IPS-15b (cell line): ENCODE data around the gene S100A12.

Experiments
- H3K27me3 ChIP-seq: one replicate; pipeline ENCODE4 v1.6.1; 2013; ENCODE audit warnings: low read length; ENCODE audit not compliant: control insufficient read depth, insufficient read depth
- H3K36me3 ChIP-seq: one replicate; pipeline ENCODE4 v1.6.1; 2013; ENCODE audit warnings: low read length; ENCODE audit not compliant: control insufficient read depth, insufficient read depth
- H3K4me1 ChIP-seq: one replicate; pipeline ENCODE4 v1.6.1; 2013; ENCODE audit warnings: mild to moderate bottlenecking, low read length; ENCODE audit not compliant: control insufficient read depth, insufficient read depth
- H3K4me3 ChIP-seq: one replicate; pipeline ENCODE4 v1.5.1; 2013; ENCODE audit warnings: low read depth, low read length
- H3K9ac ChIP-seq: one replicate; pipeline ENCODE4 v1.6.1; 2013; ENCODE audit warnings: low read depth, mild to moderate bottlenecking, low read length
- H3K9me3 ChIP-seq: one replicate; pipeline ENCODE4 v1.6.1; 2013; ENCODE audit warnings: mild to moderate bottlenecking, low read length; ENCODE audit not compliant: control insufficient read depth, insufficient read depth

The S100A12 gene

DNA sequence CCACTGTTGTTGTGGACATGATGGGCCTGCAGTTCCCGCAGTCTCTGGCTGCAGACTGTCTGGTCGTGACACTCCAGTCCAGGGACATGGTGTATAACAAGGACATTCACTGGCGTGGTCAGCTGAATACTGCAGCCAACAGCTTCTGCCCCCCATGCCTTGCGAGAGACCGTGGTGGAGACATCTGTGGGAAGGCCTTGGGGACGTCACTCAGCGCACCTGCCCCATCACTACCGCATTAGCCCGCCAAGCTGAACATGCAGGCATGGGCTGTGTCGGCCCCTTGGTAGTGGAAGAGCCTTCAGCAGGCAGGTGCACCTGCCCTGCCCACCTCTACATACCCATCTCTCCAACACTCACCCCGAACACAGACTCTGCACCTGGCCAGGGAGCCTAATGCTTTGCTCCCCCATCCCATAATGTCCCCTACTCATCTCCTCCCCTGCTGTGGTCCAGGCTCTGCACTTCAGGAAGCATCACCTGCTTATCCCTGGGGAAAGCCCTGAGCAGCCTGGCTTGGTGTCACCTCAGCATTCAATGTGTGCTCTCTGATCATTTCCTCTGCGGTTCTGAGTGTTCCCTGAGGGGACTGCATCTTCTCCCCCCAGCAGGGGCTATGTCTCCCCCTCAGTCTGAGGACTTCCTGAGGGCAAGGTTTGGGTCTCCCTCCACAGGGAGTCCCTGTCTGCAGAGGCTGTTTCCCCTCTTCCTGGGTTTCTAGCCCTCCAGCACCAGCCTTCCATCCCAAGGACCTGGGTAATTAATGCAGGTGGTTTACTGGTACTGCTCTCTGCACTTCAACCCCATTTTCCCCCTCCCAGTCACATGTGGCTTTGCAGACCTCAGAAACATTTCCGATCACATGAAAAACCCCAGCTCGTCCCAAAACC is 30.0 kb downstream of the S100A12 start:
- H3K27me3 ChIP-seq, result peaks cover 4% of the 10 kb centered on the region
- H3K9me3 ChIP-seq, result no peaks in the 10 kb centered on the region
- no peaks in the 10 kb centered on the region for H3K4me1 ChIP-seq
- H3K4me3 ChIP-seq, result no peak overlapping the region
- no peak overlapping the region for H3K9ac ChIP-seq
- H3K36me3 ChIP-seq, result no peaks in the 10 kb centered on the region

DNA sequence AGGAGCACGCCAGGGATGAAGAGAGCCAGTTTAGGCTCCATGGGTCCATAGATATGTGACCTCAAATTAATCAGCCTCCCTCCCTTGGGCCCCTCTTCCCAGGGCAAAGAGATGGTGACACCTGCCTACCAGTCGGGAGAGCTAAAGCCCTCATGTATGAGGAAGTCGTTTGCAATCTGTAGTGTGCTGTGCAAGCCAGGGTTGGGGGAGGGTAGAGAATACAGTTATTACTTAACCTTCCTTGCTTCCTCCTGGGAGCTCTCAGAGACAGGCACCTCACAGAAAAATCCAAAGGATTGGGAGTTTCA is 30.7 kb downstream of the S100A12 start:
- Histone ChIP-seq H3K4me3 (no peak overlapping the region), H3K4me1 (no peaks in the 10 kb centered on the region), H3K27me3 (peaks cover 4% of the 10 kb centered on the region), H3K9ac (no peak overlapping the region), H3K9me3 (no peaks in the 10 kb centered on the region), H3K36me3 (no peaks in the 10 kb centered on the region)

DNA sequence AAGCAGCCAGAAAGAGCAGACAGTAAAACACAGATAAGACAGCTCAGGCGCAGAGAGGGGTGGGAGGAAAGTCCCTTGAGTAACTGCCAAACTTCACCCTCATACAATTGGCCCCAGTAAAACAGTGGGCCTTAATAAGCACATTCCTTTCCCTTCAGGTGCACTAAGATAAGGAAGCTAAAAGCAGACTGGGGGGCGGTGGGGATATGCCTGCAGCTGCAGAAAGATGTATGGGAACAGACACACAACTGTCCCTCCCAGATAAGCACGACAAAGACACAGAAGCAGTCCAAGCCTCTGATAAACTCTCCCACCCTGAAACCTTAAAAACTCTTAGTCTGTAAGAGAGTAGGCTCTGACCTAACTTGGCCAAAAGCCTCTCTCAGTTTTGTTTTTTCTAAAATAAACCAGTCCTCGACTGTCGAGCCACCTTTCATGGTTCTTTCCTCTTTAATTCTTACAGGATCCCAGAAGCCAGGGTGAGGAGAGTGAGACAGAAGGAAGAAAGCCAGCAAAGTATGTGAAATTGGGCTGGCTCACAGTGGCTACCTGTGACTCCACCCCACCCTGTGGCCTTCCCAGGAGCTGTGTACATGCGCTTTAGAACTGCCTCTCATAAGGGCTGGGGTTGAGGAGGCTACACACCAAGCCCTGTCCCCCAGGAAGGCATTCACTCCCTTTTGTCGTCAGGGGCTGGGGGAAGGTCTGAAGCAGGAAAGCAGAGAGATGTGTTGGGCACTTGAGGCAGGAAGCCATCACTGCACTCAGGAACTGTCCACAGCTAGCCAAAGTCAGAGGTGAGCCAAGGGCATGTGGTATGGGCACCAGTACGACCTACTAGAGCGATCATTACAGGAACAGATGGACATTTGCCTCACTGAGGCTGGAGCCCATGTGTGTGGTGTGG is 31.4 kb downstream of the S100A12 start:
- no peaks in the 10 kb centered on the region for H3K36me3 ChIP-seq
- no peaks in the 10 kb centered on the region for H3K4me1 ChIP-seq
- peaks cover 3% of the 10 kb centered on the region for H3K27me3 ChIP-seq
- H3K9ac ChIP-seq, result no peak overlapping the region
- H3K9me3 ChIP-seq, result no peaks in the 10 kb centered on the region
- no peak overlapping the region for H3K4me3 ChIP-seq

DNA sequence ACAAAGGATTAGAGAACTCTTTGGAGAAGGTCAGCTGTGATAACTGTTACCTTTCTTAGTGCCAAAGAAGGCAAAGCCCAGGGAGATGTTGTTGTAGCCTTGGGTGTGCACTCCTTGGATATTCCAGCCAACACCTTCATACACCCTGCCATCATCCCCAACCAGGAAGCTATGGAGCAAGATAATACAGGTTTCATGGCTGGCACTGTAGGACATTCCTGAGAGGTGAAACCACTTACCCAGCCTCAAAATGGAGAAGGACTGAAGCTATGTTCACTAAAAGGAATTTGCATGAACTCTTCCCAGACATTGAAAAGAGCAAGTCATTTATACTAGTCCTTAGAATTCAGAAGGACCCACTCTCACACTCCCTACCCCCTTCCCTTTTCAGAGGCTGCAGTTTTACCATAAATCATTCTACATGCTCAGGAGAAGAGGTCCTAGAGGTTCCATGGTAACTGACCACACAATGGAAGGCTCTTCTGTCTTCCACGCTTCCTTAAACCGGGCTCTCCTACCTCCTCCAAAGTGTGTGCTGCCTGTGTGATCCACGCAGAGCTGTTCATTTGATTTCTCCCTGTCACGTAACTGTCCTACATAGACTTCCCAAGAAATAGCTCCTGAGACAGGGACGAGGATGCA is 32.3 kb downstream of the S100A12 start:
- no peaks in the 10 kb centered on the region for H3K27me3 ChIP-seq
- no peaks in the 10 kb centered on the region for H3K36me3 ChIP-seq
- no peak overlapping the region for H3K4me3 ChIP-seq
- H3K4me1 ChIP-seq, result no peaks in the 10 kb centered on the region
- H3K9me3 ChIP-seq, result no peaks in the 10 kb centered on the region
- H3K9ac ChIP-seq, result no peak overlapping the region

DNA sequence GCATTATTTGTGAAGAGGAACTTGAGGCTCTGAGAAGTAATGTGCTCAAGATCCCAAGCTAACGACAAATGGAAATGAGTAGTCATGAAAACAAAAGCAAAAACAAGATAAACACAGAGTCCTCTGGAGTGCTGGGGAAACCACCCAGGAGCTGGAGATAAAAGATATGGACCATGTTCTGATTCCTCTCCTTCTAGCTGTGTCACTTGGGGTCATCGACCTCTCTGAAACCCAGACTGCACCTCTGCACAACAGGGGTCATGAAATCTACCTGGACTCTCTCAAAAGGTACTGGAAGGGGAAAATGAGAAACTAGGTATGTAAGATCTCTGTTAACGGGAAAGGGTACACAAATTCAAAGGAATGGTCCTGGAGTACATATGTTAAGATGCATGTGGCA is 33.2 kb downstream of the S100A12 start:
- Histone ChIP-seq H3K4me3 (no peak overlapping the region), H3K27me3 (no peaks in the 10 kb centered on the region), H3K9ac (no peak overlapping the region), H3K36me3 (no peaks in the 10 kb centered on the region), H3K9me3 (no peaks in the 10 kb centered on the region), H3K4me1 (no peaks in the 10 kb centered on the region)

DNA sequence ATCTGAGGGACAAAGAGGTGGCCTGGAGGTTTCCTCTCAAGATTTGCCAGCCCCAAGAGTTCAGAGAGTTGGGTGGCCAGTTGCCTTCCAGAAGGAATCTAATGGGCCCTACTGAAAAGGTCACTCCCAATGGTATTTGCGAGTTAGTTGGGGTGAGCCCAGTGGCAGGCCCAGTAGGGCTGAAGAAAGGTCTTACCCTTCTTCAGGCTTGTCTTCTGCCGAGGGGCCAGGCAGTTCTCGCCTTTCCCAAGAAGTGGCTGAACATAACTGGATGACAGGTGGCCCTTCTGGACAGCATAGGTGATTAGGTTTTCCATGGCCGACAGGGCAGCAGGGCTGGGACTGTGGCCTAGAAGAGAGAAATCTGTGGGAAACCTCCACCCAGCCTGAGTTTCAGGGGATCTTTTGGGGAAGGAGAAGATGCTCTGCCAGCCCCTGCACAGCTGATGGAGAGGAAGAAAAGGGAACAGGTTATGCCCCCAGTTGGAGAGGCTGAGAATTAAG is 33.9 kb downstream of the S100A12 start:
- H3K9ac ChIP-seq, result no peak overlapping the region
- no peaks in the 10 kb centered on the region for H3K9me3 ChIP-seq
- H3K36me3 ChIP-seq, result no peaks in the 10 kb centered on the region
- H3K4me3 ChIP-seq, result no peak overlapping the region
- no peaks in the 10 kb centered on the region for H3K27me3 ChIP-seq
- no peaks in the 10 kb centered on the region for H3K4me1 ChIP-seq

DNA sequence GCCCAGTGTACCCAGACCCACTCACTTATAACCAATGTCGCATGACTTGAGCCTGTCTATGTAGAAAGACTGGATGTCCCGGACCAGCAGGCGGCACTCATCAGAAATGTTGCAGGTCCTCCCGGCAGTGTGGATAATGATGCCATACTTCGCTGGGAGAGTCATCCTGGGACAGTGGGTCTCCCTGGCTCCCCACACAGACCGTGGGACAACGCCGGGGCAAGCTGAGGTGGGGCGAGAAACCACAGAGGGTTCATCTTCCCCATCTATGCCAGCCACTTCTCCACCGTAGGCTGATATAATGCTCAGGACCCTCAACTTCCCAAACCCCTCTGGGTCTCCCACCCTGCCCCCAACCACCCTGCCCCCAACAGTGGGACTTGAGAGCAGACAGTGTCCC is 35.1 kb downstream of the S100A12 start:
- no peak overlapping the region for H3K4me3 ChIP-seq
- H3K27me3 ChIP-seq, result no peaks in the 10 kb centered on the region
- H3K36me3 ChIP-seq, result no peaks in the 10 kb centered on the region
- no peaks in the 10 kb centered on the region for H3K4me1 ChIP-seq
- no peaks in the 10 kb centered on the region for H3K9me3 ChIP-seq
- no peak overlapping the region for H3K9ac ChIP-seq

DNA sequence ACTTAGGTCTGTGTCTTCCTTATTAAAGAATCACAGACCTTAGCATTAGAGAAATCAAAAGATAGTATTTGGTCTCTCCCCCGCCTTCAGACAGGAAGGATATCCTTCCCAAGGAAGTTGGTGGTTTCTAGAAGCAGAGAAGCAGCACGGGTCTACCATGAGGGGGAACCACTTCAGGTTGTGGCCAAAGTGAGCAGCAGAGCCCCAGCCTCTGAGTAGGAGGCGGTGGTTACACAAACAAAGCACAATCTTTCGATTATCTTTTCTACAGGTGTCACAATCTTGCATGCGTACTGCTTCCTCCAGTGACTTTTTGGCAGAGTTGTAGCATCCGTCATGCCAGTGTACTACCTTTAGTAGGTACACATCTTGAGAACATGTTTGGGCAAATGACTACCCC is 35.6 kb downstream of the S100A12 start:
- H3K36me3 ChIP-seq, result no peaks in the 10 kb centered on the region
- no peak overlapping the region for H3K9ac ChIP-seq
- H3K4me3 ChIP-seq, result no peak overlapping the region
- H3K9me3 ChIP-seq, result no peaks in the 10 kb centered on the region
- H3K4me1 ChIP-seq, result no peaks in the 10 kb centered on the region
- no peaks in the 10 kb centered on the region for H3K27me3 ChIP-seq

DNA sequence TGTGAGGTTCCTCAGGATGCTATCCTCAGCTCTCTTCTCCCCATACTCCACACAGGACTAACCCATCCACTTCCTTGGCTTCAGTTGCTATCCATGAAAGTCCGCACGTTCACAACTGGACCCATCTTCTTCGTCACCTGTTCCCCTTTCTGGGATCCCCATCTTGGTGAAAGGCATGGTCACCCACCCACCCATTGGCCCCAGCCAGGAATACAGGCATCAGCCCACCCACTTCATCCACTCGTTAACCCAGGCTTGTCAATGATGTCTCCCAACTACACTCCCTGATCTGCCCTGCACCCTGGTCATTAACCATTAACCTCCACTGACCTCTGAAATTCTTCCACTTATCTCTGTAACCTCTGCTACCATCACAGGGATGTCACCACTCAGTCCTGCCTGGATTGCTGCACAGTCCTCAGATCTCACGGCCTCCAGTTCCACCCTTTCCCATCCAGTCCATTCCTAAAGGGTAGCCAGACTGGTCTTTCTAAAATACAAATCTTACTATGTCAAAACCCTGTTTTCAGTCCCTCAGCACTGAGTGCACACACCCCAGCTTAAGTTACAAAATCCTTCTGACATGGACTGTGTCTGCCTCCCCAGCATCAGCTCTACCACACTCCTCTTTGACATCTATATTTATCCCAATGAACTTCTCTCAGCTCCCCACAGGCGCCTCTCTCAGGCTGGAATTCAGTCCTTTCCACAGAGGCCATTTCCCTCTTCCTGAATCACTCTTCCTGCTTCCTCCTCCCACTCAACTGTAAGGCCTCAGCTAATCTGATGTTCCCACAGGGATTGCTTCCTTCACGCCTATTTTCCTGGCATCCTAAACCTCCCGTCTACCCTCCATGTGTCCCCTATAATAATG is 37.2 kb downstream of the S100A12 start:
- Histone ChIP-seq H3K27me3 (no peaks in the 10 kb centered on the region), H3K9me3 (no peaks in the 10 kb centered on the region), H3K9ac (no peak overlapping the region), H3K4me3 (no peak overlapping the region), H3K4me1 (no peaks in the 10 kb centered on the region), H3K36me3 (no peaks in the 10 kb centered on the region)

DNA sequence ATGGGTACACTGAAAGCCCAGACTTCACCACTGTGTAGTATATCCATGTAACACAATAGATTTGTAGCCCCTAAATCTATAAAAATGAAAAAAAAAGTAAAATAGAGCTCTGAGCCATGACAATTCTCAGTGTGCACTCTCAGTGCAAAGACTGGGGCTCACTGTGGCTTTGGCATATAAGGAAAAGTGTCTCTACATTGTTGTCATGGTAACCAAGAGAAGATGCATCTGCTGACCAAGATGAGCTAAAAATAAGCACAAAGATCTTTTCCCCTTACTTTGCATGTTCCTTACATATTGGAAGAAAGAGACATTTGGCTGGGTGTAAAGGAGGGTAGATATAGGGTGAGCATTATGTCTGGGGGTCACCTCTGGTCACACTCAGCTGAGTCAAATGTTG is 38.8 kb downstream of the S100A12 start:
- H3K4me3 ChIP-seq, result no peak overlapping the region
- no peaks in the 10 kb centered on the region for H3K4me1 ChIP-seq
- no peaks in the 10 kb centered on the region for H3K9me3 ChIP-seq
- no peaks in the 10 kb centered on the region for H3K27me3 ChIP-seq
- no peak overlapping the region for H3K9ac ChIP-seq
- no peaks in the 10 kb centered on the region for H3K36me3 ChIP-seq

DNA sequence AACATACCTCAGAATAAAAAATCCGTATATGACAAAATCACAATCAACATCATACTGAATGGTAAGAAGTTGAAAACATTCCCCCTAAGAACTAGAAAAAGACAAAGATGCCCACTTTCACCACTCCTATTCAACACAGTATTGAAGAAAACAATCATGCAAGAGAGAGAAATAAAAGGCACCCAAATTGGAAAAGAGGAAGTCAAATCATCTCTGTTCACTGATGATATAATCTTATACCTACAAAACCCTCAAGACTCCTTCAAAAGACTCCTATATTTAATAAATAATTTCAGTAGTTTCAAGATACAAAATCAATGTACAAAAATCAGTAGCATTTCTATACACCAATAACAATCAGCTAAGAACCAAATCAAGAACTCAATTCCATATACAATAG is 41.5 kb downstream of the S100A12 start:
- Histone ChIP-seq H3K27me3 (no peaks in the 10 kb centered on the region), H3K4me3 (no peak overlapping the region), H3K9me3 (no peaks in the 10 kb centered on the region), H3K9ac (no peak overlapping the region), H3K36me3 (no peaks in the 10 kb centered on the region), H3K4me1 (no peaks in the 10 kb centered on the region)
